ENCODE data around the gene CEMIP. TPM values are rescaled to one million over a fixed set of nuclear protein-coding genes. Genes with fewer than 3 reads are reported as not detected.

The CEMIP gene
- total and polyA plus RNA-seq, 2 experiments from 2014 or later, result 0.27 to 2.1 TPM

DNA sequence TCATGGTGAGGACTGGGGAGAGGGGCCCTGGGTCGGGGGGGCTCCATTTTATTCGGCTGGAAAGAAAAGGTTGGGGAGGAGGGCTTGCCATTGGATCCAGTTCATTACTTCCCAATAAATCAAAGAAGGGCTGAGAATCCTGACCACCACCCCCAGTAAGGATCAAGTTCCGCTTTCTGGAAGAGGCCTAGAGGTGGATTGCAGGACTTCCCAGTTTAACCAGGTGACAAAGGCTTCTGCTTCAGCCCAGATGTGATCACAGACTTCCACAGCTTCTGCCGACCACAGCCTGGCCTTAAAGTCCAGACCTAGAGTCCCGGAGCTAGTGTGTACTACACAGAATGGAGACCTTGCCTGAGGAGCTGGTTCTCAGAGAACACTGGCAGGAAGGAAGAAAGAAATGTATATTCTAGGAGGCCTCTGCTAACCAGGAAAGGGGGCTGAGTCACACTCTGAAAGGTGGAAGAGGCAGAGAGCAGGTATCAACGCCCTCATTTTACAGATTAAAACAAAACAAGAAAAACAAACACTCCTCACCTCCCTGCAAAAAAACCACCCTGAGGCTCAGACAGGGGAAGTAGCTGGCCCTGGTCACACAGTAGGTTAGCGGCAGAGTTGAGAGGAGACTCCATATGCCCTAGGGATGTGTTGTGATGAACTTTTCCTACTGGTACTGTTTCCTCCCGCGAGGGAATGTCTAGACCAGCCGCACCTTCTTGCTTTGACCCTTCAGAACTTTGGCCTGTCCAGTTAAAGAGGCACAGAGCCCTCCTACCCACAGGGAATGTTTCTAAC lies 1.1 kb upstream of the CEMIP start (continued):
- TF ChIP-seq, protein P1, sequence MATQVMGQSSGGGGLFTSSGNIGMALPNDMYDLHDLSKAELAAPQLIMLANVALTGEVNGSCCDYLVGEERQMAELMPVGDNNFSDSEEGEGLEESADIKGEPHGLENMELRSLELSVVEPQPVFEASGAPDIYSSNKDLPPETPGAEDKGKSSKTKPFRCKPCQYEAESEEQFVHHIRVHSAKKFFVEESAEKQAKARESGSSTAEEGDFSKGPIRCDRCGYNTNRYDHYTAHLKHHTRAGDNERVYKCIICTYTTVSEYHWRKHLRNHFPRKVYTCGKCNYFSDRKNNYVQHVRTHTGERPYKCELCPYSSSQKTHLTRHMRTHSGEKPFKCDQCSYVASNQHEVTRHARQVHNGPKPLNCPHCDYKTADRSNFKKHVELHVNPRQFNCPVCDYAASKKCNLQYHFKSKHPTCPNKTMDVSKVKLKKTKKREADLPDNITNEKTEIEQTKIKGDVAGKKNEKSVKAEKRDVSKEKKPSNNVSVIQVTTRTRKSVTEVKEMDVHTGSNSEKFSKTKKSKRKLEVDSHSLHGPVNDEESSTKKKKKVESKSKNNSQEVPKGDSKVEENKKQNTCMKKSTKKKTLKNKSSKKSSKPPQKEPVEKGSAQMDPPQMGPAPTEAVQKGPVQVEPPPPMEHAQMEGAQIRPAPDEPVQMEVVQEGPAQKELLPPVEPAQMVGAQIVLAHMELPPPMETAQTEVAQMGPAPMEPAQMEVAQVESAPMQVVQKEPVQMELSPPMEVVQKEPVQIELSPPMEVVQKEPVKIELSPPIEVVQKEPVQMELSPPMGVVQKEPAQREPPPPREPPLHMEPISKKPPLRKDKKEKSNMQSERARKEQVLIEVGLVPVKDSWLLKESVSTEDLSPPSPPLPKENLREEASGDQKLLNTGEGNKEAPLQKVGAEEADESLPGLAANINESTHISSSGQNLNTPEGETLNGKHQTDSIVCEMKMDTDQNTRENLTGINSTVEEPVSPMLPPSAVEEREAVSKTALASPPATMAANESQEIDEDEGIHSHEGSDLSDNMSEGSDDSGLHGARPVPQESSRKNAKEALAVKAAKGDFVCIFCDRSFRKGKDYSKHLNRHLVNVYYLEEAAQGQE (IDR thresholded peaks at IDR 0.05; ENCODE audit: unreplicated experiment), result no peak
- TF ChIP-seq EZH2phosphoT487 (IDR thresholded peaks at IDR 0.05; ENCODE audit: unreplicated experiment), result no peak
- no peak for TF ChIP-seq ZNF114 (CRISPR knock-in tag; IDR thresholded peaks at IDR 0.05)
- TF ChIP-seq, protein P2, sequence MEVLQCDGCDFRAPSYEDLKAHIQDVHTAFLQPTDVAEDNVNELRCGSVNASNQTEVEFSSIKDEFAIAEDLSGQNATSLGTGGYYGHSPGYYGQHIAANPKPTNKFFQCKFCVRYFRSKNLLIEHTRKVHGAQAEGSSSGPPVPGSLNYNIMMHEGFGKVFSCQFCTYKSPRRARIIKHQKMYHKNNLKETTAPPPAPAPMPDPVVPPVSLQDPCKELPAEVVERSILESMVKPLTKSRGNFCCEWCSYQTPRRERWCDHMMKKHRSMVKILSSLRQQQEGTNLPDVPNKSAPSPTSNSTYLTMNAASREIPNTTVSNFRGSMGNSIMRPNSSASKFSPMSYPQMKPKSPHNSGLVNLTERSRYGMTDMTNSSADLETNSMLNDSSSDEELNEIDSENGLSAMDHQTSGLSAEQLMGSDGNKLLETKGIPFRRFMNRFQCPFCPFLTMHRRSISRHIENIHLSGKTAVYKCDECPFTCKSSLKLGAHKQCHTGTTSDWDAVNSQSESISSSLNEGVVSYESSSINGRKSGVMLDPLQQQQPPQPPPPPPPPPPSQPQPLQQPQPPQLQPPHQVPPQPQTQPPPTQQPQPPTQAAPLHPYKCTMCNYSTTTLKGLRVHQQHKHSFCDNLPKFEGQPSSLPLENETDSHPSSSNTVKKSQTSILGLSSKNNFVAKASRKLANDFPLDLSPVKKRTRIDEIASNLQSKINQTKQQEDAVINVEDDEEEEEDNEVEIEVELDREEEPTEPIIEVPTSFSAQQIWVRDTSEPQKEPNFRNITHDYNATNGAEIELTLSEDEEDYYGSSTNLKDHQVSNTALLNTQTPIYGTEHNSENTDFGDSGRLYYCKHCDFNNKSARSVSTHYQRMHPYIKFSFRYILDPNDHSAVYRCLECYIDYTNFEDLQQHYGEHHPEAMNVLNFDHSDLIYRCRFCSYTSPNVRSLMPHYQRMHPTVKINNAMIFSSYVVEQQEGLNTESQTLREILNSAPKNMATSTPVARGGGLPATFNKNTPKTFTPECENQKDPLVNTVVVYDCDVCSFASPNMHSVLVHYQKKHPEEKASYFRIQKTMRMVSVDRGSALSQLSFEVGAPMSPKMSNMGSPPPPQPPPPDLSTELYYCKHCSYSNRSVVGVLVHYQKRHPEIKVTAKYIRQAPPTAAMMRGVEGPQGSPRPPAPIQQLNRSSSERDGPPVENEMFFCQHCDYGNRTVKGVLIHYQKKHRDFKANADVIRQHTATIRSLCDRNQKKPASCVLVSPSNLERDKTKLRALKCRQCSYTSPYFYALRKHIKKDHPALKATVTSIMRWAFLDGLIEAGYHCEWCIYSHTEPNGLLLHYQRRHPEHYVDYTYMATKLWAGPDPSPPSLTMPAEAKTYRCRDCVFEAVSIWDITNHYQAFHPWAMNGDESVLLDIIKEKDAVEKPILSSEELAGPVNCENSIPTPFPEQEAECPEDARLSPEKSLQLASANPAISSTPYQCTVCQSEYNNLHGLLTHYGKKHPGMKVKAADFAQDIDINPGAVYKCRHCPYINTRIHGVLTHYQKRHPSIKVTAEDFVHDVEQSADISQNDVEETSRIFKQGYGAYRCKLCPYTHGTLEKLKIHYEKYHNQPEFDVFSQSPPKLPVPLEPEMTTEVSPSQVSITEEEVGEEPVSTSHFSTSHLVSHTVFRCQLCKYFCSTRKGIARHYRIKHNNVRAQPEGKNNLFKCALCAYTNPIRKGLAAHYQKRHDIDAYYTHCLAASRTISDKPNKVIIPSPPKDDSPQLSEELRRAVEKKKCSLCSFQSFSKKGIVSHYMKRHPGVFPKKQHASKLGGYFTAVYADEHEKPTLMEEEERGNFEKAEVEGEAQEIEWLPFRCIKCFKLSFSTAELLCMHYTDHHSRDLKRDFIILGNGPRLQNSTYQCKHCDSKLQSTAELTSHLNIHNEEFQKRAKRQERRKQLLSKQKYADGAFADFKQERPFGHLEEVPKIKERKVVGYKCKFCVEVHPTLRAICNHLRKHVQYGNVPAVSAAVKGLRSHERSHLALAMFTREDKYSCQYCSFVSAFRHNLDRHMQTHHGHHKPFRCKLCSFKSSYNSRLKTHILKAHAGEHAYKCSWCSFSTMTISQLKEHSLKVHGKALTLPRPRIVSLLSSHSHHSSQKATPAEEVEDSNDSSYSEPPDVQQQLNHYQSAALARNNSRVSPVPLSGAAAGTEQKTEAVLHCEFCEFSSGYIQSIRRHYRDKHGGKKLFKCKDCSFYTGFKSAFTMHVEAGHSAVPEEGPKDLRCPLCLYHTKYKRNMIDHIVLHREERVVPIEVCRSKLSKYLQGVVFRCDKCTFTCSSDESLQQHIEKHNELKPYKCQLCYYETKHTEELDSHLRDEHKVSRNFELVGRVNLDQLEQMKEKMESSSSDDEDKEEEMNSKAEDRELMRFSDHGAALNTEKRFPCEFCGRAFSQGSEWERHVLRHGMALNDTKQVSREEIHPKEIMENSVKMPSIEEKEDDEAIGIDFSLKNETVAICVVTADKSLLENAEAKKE (CRISPR knock-in tag; IDR thresholded peaks at IDR 0.05), result no peak
